HG03175 (cell line): Measurements from ENCODE around the gene YPEL1.
"Not testable (repeated sequence)": the region's sequence is repeated elsewhere in the genome, so short reads cannot be mapped to it uniquely, and the experiment has no call there.

Source experiments
- ATAC-seq: cut with Tn5 transposase; IDR thresholded peaks from one replicate; pipeline ENCODE4 v1.9.1; 2021; ENCODE audit warnings: mild to moderate bottlenecking, moderate library complexity; ENCODE audit not compliant: unreplicated experiment

YPEL1 gene

GRCh38 chr22:21701384-21701971 lies 34.1 kb downstream of the YPEL1 start:
- no peak for ATAC-seq

DNA sequence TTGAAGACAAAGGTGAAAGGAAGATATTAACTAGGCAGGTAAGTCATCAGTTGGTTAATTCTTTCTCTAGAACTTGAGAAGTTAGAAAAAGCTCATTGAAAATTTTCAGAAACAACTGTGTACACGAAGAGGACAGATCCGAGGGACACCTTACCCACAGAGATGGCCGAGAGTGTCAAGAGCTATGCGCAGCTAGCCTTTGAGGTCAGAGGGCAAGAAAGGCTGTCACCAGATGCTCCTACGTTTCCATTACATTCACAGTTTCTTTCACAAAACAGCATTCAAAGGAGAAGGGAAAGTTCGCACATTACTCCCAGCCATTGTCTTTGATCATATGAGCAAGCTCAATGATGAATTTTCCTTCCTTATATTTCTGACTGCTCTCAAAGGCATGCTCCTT lies 34.8 kb downstream of the YPEL1 start:
- no peak for ATAC-seq

- ATAC-seq, result no peak
Observed at GRCh38 chr22:21699643-21700042, 36.0 kb downstream of the YPEL1 start.

GRCh38 chr22:21698430-21699329 lies 36.9 kb downstream of the YPEL1 start:
- ATAC-seq, result no peak

GRCh38 chr22:21697880-21698279 lies 37.7 kb downstream of the YPEL1 start:
- no peak for ATAC-seq

DNA sequence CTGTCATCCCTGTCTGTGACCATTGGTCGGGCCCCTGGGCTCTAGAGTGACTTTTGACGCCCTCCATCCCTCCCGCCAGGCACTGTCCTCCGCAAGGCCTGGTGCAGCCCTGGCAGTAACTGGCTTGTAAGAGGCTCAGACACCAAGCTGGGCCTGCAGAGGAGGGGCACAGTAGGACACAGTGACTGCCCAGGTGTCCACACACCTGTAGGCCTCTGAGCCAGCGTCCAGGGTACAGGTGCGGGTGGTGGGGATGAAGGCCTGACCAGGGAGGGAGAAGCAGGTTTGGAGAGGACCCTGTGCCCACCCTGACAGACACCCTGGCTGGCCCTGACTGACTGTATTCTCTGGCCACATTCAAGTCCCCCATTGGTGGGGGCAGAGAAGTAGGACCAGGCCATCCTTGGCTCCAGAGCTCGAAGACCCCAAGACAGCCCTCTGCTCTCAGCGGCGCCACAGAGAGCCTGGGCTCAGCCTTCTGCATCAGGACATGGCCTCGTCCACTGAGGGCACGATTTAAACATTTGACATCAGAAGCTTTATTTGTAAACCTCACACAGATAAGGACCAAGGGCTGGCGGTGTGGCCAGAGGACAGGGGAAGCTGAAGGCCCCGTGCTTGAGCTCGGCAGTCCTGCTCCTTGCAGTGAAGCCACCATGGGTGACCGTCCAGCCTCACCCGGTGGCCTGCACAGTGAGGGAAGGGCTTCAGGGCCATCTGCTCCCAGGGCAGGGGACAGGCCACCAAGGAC lies 38.4 kb downstream of the YPEL1 start:
- no peak for ATAC-seq

- ATAC-seq, result no peak
Observed at GRCh38 chr22:21696115-21696514, 39.5 kb downstream of the YPEL1 start.

DNA sequence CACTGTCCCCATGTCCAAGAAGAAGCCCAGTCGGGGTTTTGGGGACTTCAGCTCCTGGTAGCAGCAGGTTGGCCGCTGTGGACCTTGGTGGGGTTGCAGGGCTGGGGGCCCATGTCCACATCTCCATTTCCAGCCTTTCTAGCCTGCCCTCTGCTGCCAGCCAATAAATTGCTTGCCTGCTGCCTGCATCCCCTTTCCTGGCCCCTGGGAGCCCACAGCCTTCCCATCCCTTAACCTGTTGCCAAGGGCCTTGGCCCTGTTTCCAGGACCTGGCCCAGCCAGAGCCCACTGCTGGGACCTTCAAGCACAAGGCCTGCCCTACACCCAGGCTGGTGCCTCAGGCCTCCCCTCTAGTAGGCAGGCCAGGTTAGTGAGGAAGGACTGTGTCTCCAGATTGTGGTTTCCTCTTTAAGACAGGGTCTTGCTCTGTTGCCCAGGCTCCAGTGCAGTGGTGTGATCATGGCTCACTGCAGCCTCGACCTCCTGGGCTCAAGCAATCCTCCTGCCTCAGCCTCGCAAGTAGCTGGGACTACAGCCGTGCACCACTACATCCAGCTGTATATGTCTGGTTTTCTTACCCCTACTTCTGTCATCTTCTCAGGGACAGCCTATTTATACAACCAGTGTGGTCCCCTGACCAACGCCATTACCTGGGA lies 40.0 kb downstream of the YPEL1 start:
- ATAC-seq, result no peak

DNA sequence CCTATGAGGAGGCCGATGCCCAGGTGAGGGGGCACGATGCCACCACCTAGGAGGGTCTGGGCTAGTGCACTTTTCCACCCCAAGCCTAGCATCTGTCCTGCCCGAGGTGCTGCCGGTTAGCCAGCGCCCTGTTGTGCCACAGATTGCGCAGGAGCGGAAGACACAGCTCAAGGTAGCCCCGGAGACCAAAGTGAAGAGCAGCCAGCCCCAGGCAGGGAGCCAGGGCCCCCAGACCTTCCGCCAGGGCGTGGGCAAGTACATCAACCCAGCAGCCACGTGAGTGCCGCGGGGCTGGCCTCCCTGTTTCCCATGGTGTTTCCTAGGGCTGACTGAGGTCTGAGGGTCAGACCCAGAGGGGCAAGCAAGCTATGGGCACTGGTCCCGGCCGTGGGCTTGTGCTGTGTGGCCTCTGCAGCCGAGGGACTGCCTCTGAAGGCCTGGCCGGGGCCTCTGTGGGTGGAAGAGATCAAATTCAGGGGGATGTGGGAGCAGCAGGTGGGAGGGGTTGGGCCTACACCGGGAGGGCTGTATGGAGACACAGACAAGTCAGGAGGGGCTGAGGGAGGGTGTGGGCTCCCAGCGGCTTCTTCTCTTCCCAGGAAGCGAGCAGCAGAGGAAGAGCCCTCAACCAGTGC lies 40.7 kb downstream of the YPEL1 start:
- no peak for ATAC-seq

- no peak for ATAC-seq
Observed at GRCh38 chr22:21694394-21694793, 41.2 kb downstream of the YPEL1 start.

DNA sequence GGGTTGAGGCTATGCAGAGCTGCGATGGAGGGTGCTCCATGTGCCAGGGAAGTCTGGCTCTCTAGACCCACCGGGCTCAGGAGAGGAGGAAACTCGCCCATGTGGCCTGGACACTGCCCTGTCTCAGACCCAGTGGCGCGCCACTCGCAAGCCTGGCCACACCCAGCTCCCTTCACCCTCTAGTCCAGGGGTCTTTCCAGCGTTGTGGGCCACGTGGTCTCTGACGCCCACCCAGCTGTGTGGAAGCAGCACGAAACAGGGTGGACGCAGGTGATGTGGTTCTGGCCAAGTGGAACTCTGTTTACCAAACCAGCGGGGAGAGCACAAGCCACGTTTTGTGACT lies 41.6 kb downstream of the YPEL1 start:
- ATAC-seq, result no peak

GRCh38 chr22:21693333-21693998 lies 42.1 kb downstream of the YPEL1 start:
- ATAC-seq, result no peak

- ATAC-seq, result not testable (repeated sequence)
Observed at GRCh38 chr22:21692856-21693255, 42.7 kb downstream of the YPEL1 start.

DNA sequence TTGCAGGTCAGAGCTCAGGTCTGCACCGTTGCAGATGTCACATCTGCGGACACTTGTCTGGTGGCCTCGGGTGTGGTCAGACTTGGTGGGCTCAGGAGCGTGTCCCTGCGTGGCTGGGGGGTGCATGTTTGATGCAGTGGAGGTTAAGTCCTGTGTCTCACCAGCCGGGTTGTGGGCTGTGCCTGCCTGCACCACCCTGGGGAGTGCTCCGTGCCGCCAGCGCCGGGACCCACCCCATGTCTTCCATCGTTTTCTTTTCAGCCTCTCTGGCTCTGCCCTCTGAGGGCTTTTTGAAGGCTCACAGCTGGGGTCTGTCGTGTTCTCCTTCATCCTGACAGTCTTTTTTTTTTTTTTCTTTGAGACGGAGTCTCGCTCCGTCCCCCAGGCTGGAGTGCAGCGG lies 43.8 kb downstream of the YPEL1 start:
- no peak for ATAC-seq

DNA sequence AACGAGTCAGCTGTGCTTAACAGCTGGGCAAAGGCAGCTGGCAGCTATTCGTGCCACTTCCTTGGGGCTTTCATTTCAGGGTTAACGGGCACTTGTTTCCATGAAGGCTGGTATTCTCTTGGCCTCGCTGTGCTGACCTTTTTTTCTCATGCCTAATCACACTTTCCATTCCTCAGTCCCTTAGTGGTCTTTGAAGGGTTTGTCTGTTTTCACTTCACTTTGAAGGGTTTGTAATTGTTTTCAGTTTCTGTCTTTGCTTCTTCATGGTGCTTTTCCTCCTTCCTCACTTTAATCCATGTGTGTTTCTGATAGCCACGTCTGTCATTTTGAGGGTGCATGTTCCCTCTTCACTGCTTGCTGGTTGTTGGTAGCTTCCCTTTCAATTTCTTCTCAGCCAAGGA lies 45.2 kb downstream of the YPEL1 start:
- no peak for ATAC-seq

GRCh38 chr22:21688706-21689381 lies 46.8 kb downstream of the YPEL1 start:
- ATAC-seq, result no peak

DNA sequence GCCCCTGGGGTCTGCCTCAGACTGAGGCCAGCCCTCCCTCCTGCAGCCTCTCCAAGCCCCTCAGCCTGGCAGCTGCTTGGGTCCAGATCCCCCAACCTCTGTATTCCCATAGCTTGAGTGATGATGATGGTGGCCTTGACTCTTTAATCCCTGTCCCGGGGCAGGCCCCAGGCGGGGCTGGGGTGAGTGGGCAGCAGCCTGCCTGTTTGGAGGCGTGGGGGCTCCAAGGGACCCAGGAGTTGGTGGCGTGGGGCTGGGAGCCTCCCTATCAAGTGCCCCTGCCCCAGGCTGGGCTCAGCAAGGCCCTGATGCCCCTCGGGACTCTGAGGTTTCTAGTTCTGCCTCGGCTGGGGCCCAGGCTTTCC lies 47.3 kb downstream of the YPEL1 start:
- no peak for ATAC-seq

DNA sequence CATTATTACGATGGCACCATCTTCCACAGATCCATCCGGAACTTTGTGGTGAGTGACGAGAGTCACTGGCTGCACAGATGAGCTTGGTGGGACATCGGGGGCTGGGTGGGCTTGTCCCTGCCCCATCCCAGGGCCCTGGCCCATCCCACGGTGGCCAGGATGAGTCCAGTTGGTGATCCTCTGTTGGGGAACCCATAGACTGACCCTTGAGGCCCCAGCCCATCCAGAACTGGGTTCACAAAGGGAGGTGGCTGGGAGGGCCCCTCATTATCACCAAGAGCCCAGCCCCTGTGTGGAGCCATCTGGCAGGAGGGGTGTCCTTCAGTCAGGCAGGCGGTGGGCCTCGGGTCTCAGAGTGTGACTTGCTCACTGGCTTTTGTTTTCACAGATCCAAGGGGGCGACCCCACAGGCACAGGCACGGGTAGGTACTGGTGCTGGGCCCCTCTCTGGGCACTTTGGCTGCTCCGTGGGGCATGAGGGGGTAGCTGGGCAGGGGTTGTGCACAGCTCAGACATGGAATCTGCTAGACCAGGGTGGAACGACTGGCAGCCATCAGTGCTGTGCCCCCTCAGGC lies 47.8 kb downstream of the YPEL1 start:
- no peak for ATAC-seq

GRCh38 chr22:21686634-21687393 lies 48.8 kb downstream of the YPEL1 start:
- no peak for ATAC-seq
